Transverse colon (tissue), 4 donors: Measurements from ENCODE around the gene SEC14L6. TPM values are rescaled to one million over a fixed set of nuclear protein-coding genes. Genes with fewer than 3 reads are reported as not detected.
A peak's percentile ranks its signal among the peaks of the same experiment; 100 is the strongest.

Experiments used
- DNase-seq: peaks from one replicate; pipeline ENCODE4 v3.0.0-alpha.2; 2019
- H3K27ac ChIP-seq, 4 donors: fragments of 200-600 bp; sonication (generic); 2 replicates each; pipeline ENCODE4 v1.5.1; 2016 to 2018; ENCODE audit warnings: inconsistent platforms in 4 of 4
- H3K27me3 ChIP-seq: fragments of 200-600 bp; sonication (generic); 2 replicates; pipeline ENCODE4 v1.5.1; 2017; ENCODE audit warnings: inconsistent platforms
- H3K36me3 ChIP-seq, 4 donors: fragments of 200-600 bp; sonication (generic); 2 replicates each; pipeline ENCODE4 v1.5.1; 2017 to 2019; ENCODE audit warnings: inconsistent platforms in 4 of 4
- H3K4me1 ChIP-seq, 4 donors: fragments of 200-600 bp; sonication (generic); 2 replicates each; pipeline ENCODE4 v1.5.1; 2017 to 2020; ENCODE audit warnings: inconsistent platforms in 4 of 4
- H3K4me3 ChIP-seq, 4 donors: fragments of 200-600 bp; sonication (generic); 1 replicate in 1 of 4; 2 replicates in 3 of 4; pipeline versions ENCODE4 v1.5.1 to v1.6.1; 2017 to 2019; ENCODE audit warnings: inconsistent platforms in 4 of 4
- H3K9me3 ChIP-seq, 2 donors: fragments of 200-600 bp; sonication (generic); 2 replicates each; pipeline ENCODE4 v1.5.1; 2017 to 2019; ENCODE audit warnings: inconsistent platforms in 2 of 2
- CTCF ChIP-seq, 5 experiments: fragments of 200-600 bp in 3 of 5; fragments of 450-650 bp in 2 of 5; sonication (generic) in 3 of 5; IDR thresholded peaks; 1 replicate in 2 of 5; 2 replicates in 3 of 5; pipeline ENCODE4 v1.5.1; 2016 to 2017; ENCODE audit warnings: antibody characterized with exemption in 5 of 5, inconsistent platforms in 3 of 5, mild to moderate bottlenecking in 2 of 5, moderate library complexity in 1 of 5
- EP300 ChIP-seq: sonication (generic); formaldehyde crosslinking; IDR thresholded peaks from one replicate; pipeline ENCODE4 v1.6.1; 2017; ENCODE audit warnings: antibody characterized with exemption, low read depth
- POLR2A ChIP-seq: fragments of 450-650 bp; IDR thresholded peaks from one replicate; pipeline ENCODE4 v1.6.1; 2016; ENCODE audit warnings: antibody characterized with exemption, mild to moderate bottlenecking, moderate library complexity
- POLR2AphosphoS5 ChIP-seq, 3 donors: sonication (generic); formaldehyde crosslinking; IDR thresholded peaks; one replicate each; pipeline ENCODE4 v1.6.1; 2016; ENCODE audit warnings: antibody characterized with exemption in 3 of 3
- whole genome bisulfite sequencing, 2 donors: methylation state at CpG; one replicate each; pipeline ENCODE4 v1.1.5; 2018; ENCODE audit warnings: low coverage in 1 of 2; 5-methylcytosine and 5-hydroxymethylcytosine counted together
- in situ Hi-C, 4 donors: fragments of 200-750 bp; cut with MboI; loops; one replicate each; pipeline versions ENCODE4 v1.15.0 to v1.15.1; 2017; ENCODE audit warnings: low sequenced_read_pairs in 3 of 4, low pct_ligation_motif_present in 1 of 4, low pct_unique_long_range_greater_than_20kb in 1 of 4
- intact Hi-C: fragments of 100-400 bp; cut with DNase I; formaldehyde crosslinking; loops from one replicate; pipeline ENCODE4 v1.15.1; 2023; ENCODE audit warnings: low total_unique reads
- total RNA-seq, 4 donors: library from RNA; depleted of rRNA; stranded (reverse); fragments of >200 nt; gene quantifications; one replicate each; pipeline ENCODE4 v1.1.0, GENCODE V29; 2016

Gene SEC14L6
- total RNA-seq, 4 donors from 2014 or later, result 0.14 to 0.48 TPM; not detected in 2

- no peak for DNase-seq
- intact Hi-C loops (no loop called here), in situ Hi-C loops (no loop called here)
Observed at GRCh38 chr22:30574997-30575671, 28.6 kb upstream of the SEC14L6 start.

DNA sequence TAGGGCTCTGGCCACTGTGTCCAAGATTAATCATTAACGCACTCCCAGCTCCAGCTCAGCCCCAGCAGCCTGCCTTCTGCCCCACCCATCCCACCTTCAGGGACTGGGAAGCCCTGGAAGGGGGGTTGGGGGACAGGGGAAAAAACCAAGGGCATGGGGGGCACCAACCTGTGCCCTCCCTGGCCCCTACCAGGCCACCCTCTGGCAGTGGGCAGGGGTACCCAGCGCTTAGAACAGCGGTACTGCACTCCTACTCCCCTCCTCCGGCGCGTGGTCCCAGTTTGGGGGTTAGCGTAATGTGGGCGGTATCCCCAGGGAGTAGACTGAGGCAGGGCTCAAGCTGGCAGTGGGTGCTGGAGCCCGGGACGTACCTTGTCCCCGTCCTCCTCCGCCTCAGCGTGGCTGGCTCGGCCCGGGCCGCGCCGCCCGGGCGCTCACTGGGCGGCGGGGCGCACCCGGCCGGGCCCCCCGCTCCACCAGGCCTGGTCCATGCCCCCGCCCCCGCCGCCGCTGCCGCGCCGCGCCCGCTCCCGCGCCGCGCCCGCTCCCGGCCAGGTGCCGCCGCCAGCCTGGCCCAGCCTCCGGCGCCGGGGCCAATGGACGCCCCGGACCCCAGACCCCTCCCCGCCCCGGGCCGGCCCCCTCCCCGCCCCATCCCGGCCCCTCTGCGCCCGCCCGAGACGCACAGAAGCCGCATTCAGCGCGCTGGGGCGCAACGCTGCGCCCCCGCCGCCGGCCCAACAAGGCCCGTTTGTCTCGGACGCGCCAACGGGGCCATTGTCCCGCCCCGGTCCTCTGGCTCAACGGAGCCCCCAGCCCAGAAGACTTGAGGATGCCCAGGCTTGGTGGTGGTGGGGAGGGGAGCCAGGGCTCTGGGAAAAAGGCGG, 27.8 kb upstream of the SEC14L6 start, which contains the start of gene GAL3ST1:
TSS of gene GAL3ST1 (minus strand) at position 571 of the 887 bp plus-strand sequence. CDS start 17,273 bp downstream, outside the sequence.
- Histone ChIP-seq H3K27ac (peak within 1 kb of the TSS; percentile 75 to 89 (median 85)), H3K4me1 (peaks cover 3 to 41% (median 31%) of the 10 kb centered on the region in 4 donors), H3K27me3 (no peaks in the 10 kb centered on the region), H3K36me3 (peaks cover 0 to 28% (median 15%) of the 10 kb centered on the region in 4 donors), H3K4me3 (peak within 1 kb of the TSS in 3 of 4 donors; percentile 32 to 53 (median 34)), H3K9me3 (no peaks in the 10 kb centered on the region)
- in situ Hi-C loops (no loop called here), intact Hi-C loops (no loop called here)
- 24 to 67% methylated on average over 1 to 19 of the region's 75 CpGs for WGBS, 2 donors
- peak; percentile 66 for DNase-seq
- no peak for TF ChIP-seq CTCF (IDR thresholded peaks at IDR 0.05)
- peak; percentile 13 for TF ChIP-seq POLR2A

More at GRCh38 chr22:30574997-30575671, 28.6 kb upstream of the SEC14L6 start:
- TF ChIP-seq POLR2A, result no peak
- TF ChIP-seq EP300, result no peak
- TF ChIP-seq POLR2AphosphoS5 (IDR thresholded peaks at IDR 0.05), result peak in 1 of 3 donors; percentile 10
- TF ChIP-seq CTCF (IDR thresholded peaks at IDR 0.05), result peak in 2 of 5 experiments; percentile 24 to 25
- H3K27me3 ChIP-seq, result no peaks in the 10 kb centered on the region
- H3K9me3 ChIP-seq, result no peaks in the 10 kb centered on the region
- peak overlapping the region in 3 of 4 donors; percentile 19 to 40 (median 27) for H3K4me3 ChIP-seq
- H3K27ac ChIP-seq, result peak overlapping the region; percentile 37 to 89 (median 85)
- peaks cover 3 to 41% (median 31%) of the 10 kb centered on the region in 4 donors for H3K4me1 ChIP-seq
- 57% methylated on average over 12 of the region's 12 CpGs; no CpG with 5 or more reads in 1 of the 2 donors for WGBS, 2 donors
- peaks cover 0 to 36% (median 23%) of the 10 kb centered on the region in 4 donors for H3K36me3 ChIP-seq

- WGBS, 2 donors, result 39% methylated on average over 7 of the region's 7 CpGs; no CpG with 5 or more reads in 1 of the 2 donors
- Histone ChIP-seq H3K4me3 (peak overlapping the region in 2 of 4 donors; percentile 34 to 53), H3K27me3 (no peaks in the 10 kb centered on the region), H3K9me3 (no peaks in the 10 kb centered on the region), H3K27ac (peak overlapping the region; percentile 75 to 89 (median 85)), H3K36me3 (peaks cover 0 to 21% (median 10%) of the 10 kb centered on the region in 4 donors), H3K4me1 (peaks cover 3 to 41% (median 31%) of the 10 kb centered on the region in 4 donors)
- in situ Hi-C loops, result no loop called here
- intact Hi-C loops, result no loop called here
- TF ChIP-seq EP300 (no peak), CTCF (IDR thresholded peaks at IDR 0.05) (no peak), POLR2A (no peak), POLR2AphosphoS5 (IDR thresholded peaks at IDR 0.05) (no peak)
- DNase-seq, result peak; percentile 49
Observed at GRCh38 chr22:30573594-30574094, 27.1 kb upstream of the SEC14L6 start.
